ENCODE measurements around the gene CENPQ.
"Not testable (repeated sequence)": the region's sequence is repeated elsewhere in the genome, so short reads cannot be mapped to it uniquely, and the experiment has no call there.

The CENPQ gene, protein sequence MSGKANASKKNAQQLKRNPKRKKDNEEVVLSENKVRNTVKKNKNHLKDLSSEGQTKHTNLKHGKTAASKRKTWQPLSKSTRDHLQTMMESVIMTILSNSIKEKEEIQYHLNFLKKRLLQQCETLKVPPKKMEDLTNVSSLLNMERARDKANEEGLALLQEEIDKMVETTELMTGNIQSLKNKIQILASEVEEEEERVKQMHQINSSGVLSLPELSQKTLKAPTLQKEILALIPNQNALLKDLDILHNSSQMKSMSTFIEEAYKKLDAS

DNA sequence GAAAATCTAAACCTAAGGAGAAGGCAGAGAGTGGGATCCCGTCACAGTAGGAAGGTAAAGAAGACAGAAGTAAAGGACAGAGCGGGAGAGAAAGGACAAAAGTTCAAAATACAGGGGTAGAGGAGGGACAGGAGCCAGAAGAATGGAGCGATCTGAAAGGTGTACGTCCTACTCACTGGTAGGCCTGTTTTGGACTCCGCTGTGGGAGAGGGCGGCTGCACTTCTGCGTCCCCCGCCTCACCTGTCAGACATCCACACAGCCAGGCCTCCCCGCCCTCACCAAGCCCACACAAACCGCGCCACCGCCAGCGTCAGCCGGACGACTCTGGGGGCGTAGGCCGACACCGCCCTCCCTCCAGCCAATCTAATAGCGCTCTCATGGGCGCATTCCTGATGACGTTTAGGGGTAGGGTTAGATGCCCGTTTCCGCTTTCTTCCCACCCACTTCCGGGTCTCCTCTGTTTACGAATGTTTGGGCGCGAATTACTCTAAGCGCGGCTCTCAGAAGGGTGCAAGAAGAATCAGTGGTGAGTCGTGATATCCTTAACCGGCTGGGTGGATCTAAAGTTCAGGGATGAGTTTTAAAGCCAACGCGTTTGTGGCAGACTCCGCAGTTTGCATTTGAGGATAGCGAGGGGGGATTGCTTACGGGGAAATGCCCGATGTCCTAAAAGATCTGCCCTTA, at the start of gene CENPQ, which contains the start of gene MMUT:
CENPQ (plus strand) TSS at position 444 of the 685 bp plus-strand sequence. CDS start 6,807 bp downstream, outside the sequence.
MMUT (minus strand) TSS at position 327 of the 685 bp plus-strand sequence. CDS start 3,787 bp downstream, outside the sequence.
- in situ Hi-C loops (cut with MboI; ENCODE audit: low sequenced_read_pairs) = no loop called here

- in situ Hi-C loops (cut with MboI; ENCODE audit: low sequenced_read_pairs) = no loop called here
Measured at GRCh38 chr6:49415358-49415757, 47.8 kb upstream of the CENPQ start.

DNA sequence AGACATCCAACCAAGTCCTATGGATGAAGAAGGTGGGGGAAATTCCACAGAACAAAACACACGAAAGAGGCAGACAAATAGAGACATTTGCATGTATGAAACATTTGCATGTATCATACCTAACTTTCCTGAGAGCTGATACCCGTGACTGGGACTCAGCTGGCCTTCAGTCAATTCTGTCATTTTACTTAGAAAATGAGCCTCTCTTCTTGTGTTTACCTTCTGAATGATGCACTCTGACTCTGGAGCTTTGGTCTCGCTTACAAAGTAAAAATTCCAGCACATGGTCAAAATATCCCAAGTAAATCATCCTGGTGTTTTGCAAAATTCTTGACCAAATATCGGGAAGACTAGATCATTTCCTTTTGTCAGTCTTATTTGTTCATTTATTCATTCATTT, 47.0 kb upstream of the CENPQ start:
- in situ Hi-C loops (cut with MboI; ENCODE audit: low sequenced_read_pairs) = no loop called here

GRCh38 chr6:49423817-49424216, 39.4 kb upstream of the CENPQ start:
- in situ Hi-C loops (cut with MboI; ENCODE audit: low sequenced_read_pairs) = no loop called here

GRCh38 chr6:49430187-49430586, 33.0 kb upstream of the CENPQ start:
- in situ Hi-C loops (cut with MboI; ENCODE audit: low sequenced_read_pairs) = no loop called here

DNA sequence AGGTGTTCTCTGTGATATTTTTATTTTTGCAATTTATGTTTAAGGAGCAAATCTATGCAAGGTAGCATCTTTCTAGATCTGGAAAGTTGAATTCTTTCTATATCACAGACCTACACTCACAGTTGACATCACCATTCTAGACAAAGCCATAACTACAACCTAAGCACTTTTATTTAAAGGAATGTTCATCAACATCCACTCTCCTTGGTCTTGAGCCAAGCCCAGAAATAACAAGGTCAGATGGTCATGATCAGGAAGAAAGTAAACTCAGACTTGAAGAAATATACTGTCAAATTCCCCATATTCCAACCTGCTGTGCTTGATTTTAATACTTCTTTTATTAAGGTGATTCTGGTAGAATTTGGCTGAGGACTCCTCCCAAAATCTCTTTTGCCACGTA, 32.3 kb upstream of the CENPQ start:
- in situ Hi-C loops (cut with MboI; ENCODE audit: low sequenced_read_pairs) = no loop called here

DNA sequence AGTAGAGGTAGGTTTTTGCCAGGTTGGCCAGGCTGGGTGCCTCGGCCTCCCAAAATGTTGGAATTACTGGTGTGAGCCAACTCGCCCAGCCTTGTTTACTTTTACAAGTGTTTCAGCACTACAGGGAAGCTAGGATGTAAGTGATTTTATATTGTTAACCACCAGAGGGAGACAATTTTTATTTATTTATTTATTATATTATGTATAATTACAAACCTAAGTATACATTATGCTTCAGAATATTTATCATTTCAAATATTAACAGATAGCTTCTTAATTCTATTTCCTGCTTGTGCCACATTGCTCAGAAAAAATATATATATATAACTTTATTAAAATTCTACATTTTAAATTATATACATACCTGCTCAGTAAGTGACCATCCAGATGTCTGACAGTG, 9.9 kb upstream of the CENPQ start:
- in situ Hi-C loops (cut with MboI; ENCODE audit: low sequenced_read_pairs) = no loop called here

DNA sequence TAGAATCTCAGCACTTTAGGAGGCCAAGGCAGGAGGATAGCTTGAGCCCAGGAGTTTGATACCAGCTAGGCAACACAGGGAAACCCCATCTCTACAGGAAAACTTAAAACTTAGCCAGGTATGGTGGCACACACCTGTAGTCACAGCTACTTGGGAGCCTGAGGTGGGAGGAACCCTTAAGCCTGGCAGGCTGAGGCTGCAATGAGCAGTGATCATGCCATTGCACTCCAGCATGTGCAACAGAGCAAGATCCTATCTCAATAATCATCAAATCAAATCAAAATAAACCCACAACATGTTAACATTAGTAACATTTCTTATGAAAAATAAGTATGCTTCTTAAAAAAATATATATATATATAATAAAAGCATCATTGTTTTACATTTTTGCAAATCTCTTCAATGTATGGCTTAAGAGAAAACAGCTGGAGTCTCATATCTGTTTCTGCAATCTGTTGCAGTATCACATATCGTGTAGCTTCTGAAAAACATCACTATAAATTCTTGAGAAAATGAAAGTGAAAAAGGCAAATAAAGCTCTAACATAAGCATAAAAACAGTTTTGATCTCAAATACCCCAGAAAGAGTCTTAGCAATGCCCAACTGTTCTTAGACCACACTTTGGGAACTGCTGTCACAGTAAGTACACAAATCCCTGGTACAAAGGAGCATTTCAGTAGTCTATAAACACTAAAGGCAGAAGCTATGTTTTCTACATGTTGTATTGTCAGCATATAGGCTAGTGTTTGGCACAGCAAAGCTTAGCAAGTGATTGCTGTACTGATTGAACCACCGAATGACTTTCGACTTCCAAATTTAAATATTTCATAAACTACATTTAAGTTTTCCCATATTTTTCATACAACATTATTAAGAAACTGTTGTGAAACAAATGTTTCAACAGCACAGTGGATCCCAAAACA, 8.1 kb upstream of the CENPQ start:
- in situ Hi-C loops (cut with MboI; ENCODE audit: low sequenced_read_pairs) = no loop called here

DNA sequence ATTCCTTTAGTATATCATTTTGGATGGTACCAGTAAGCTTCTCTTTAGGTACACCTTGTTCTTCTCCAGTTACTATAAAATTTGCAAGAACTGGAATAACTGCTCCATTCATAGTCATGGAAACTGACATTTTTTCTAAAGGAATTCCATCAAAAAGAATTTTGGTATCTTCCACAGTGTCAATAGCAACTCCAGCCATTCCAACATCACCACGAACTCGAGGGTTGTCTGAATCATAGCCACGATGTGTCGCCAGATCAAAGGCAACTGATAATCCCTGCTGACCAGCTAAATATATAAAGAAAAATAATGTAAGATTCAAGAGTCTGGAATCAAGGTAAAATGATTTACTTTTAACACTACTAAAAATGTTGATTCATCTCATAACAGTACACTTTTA, 5.4 kb upstream of the CENPQ start:
- in situ Hi-C loops (cut with MboI; ENCODE audit: low sequenced_read_pairs) = no loop called here

GRCh38 chr6:49462071-49462470, 1.1 kb upstream of the CENPQ start:
- in situ Hi-C loops (cut with MboI; ENCODE audit: low sequenced_read_pairs) = no loop called here

GRCh38 chr6:49462599-49462926, 607 bp upstream of the CENPQ start:
- in situ Hi-C loops (cut with MboI; ENCODE audit: low sequenced_read_pairs) = no loop called here

- in situ Hi-C loops (cut with MboI; ENCODE audit: low sequenced_read_pairs) = no loop called here
Measured at GRCh38 chr6:49463612-49463967, 420 bp downstream of the CENPQ start.

- in situ Hi-C loops (cut with MboI; ENCODE audit: low sequenced_read_pairs) = no loop called here
Measured at GRCh38 chr6:49464691-49465090, 1.5 kb downstream of the CENPQ start.

GRCh38 chr6:49468042-49468441, 4.9 kb downstream of the CENPQ start:
- in situ Hi-C loops (cut with MboI; ENCODE audit: low sequenced_read_pairs) = no loop called here

DNA sequence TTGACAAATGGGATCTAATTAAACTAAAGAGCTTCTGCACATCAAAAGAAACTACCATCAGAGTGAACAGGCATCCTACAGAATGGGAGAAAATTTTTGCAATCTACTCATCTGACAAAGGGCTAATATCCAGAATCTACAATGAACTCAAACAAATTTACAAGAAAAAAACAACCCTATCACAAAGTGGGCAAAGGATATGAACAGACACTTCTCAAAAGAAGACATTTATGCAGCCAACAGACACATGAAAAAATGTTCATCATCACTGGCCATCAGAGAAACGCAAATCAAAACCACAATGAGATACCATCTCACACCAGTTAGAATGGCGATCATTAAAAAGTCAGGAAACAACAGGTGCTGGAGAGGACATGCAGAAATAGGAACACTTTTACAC, 13.4 kb downstream of the CENPQ start:
- in situ Hi-C loops (cut with MboI; ENCODE audit: low sequenced_read_pairs) = not testable (repeated sequence)

- in situ Hi-C loops (cut with MboI; ENCODE audit: low sequenced_read_pairs) = no loop called here
Measured at GRCh38 chr6:49479308-49479970, 16.3 kb downstream of the CENPQ start.

GRCh38 chr6:49481846-49482245, 18.7 kb downstream of the CENPQ start:
- in situ Hi-C loops (cut with MboI; ENCODE audit: low sequenced_read_pairs) = not testable (repeated sequence)

DNA sequence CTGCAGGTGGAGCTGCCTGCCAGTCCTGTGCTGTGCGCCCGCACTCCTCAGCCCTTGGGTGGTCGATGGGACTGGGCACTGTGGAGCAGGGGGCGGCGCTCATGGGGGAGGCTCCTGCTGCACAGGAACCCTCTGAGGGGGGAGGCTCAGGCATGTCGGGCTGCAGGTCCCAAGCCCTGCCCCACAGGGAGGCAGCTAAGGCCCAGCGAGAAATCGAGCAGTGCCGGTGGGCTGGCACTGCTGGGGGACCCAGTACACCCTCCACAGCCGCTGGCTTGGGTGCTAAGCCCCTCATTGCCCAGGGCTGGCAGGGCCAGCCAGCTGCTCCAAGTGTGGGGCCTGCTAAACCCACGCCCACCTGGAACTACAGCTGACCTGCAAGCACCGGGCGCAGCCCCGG, 20.2 kb downstream of the CENPQ start:
- in situ Hi-C loops (cut with MboI; ENCODE audit: low sequenced_read_pairs) = not testable (repeated sequence)

GRCh38 chr6:49490633-49491032, 27.5 kb downstream of the CENPQ start:
- in situ Hi-C loops (cut with MboI; ENCODE audit: low sequenced_read_pairs) = no loop called here

DNA sequence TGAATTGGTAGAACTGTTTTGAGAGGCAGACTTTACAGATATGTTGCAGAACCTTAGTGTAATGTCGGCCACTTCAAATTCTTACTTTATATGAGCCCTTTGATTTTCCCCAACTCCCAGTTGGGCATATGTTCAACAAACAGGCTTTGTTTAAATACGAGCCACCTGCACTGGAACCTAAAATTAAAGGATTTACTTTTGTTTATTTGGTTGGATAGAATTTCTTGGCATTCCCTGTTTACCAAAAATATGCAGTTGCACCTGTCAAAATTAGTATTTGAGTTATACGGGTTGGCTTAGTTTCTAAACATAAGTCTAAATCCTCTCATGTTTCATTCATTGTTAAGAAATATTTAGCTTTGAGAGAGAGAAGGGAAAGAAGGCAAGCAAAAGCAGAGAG, 34.1 kb downstream of the CENPQ start:
- in situ Hi-C loops (cut with MboI; ENCODE audit: low sequenced_read_pairs) = no loop called here

- in situ Hi-C loops (cut with MboI; ENCODE audit: low sequenced_read_pairs) = no loop called here
Measured at GRCh38 chr6:49499126-49499525, 36.0 kb downstream of the CENPQ start.
